ENCODE data around the gene HOXC9.

Gene HOXC9

DNA sequence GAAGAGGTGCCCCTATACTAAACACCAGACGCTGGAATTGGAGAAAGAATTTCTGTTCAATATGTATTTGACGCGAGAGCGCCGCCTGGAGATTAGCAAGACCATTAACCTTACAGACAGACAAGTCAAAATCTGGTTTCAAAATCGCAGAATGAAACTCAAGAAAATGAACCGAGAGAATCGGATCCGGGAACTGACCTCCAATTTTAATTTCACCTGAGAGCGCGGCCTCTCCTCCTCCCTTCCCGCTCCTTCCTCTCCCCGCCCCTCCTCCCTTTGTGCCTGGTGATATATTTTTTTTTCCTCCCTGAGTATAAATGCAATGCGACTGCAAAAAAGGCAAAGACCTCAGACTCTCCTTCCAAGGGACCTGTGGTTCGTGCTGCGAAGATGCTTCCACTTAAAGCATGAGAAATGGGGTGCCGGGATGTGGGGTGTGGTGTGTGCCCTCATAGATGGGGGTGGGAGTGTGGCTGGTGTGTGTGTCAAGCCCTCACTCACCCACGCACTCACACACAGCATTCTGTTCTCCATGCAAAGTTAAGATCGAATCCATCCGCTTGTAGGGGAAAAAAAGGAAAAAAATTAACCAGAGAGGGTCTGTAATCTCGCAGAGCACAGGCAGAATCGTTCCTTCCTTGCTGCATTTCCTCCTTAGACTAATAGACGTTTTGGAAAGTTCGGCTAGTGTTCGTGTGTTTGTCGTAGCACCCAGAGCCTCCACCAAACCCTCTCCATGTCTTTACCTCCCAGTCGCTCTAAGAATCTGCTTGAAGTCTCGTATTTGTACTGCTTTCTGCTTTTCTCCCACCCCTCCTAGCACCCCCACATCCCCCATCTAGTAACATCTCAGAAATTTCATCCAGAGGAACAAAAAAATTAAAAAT lies 10.5 kb upstream of the HOXC9 start:
- peak; percentile 76 for DNase-seq

DNA sequence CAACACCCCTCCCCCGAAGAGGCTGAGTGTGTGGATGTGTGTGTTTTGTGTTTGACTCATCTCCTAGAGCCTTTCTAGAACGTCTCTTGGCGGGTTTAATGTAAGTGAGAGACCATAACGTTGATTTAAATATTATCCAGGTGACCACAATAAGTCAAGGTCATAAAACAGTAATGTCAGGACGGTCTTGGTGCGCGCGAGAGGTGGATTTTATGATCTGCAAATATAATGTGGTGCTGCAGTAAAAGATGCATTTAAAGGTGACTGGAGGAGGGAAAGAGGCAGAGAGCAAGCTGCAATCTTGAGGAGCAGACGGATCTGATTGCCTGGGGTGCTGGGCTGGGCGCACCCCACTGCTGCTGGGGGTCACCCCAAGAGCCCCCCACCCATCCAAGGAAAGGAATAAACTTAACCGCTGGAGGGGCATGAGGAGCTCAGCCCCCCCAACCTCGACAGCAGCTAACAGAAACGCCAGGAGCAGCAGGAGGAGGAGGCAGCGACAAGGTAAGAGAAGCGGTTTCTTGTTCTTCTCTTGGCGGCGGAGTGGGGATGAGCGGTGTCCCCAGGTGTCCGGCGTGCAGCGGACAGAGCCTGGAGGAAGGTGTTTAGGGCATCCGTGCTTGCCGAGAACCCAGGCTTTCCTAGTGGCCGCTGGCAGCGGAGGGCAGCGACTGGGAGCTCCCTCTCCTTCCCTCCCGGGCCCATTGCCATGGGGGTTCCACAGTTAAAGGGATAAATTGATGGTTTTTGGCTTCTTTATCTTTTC lies 9.5 kb upstream of the HOXC9 start:
- no peak for DNase-seq

DNA sequence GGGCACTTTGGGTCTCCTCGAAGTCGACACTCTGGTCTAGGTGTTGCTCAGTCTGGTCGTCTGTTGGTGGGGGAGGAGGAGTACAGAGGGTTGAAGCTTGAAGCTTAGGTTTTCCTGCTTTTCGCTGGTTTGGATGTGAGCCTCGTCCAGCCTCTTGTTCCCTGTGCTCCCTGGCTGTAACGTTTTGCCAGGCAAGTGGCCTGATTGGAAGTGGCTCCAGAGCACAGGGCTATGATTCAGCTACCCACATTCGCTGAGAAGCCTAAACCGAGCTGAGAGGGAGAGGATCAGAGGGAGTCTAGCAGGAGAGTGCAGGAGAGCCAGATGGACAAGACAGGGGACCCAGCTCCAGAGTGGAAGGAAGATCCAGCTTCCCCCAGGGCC lies 8.9 kb upstream of the HOXC9 start:
- no peak for DNase-seq

DNA sequence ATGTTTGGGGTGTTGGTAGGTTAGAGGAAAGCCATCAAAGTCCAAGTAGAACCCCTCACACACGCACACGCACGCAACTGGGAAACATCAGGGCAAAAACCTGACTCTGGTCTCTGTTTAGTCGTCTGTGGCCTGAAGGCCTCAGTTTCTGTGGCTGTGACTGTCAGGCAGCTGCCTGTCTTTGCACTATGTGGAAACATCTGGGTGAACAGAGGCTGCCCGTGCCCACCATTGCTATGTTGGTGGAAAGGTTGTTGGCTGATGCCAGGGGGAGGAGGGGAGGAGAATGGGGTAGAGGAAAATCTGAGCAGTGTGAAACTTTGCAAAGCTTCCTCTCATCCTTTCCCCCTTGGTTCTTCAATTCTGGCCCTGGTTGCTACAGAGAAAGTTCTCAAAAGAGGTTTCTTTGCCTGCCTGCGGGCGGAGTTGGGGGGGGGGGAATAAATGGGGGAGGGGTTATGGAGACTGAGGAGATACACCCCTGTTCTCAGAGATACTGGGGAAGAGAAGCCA lies 7.5 kb upstream of the HOXC9 start:
- no peak for DNase-seq

DNA sequence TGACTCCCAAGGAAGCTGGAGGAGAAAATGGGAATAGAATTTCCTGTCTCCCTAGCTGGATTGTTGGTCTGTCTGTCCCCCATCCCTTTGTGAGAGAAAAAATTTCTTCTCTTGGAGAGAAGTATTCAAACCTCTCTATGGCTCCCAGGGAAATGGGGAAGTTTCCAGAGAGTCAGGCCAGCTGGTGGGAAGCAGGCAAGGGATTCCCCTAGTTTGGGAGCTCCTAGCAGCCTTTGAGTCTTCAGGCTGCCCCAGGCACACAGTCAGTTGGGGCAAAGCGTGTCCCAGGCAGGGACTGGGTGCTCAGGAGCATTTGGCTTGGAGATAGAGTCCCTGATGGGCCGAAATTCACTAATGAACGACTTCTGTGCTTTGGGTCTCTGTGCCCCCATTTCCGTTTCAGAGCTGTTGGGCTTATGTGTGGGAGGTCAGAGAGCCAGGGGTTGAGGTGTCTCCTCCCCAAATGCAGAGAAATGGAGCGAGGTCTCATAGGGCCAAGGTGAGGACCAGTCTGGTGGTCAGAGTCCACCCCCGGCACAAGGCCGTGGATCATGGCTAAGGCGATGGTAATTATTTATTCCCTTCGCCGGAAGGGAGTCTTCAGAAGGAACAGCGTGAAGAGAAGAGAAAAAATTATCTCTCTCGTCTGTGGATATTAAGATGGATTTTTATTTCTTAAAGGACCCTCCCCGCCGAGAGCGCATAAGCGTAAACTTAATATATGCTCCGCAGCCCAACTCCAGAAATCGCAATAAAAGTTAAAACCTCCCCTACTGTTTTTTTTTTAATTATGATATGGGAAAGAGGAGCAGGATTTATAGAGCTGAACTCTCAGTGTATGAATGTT lies 6.6 kb upstream of the HOXC9 start:
- no peak for DNase-seq

DNA sequence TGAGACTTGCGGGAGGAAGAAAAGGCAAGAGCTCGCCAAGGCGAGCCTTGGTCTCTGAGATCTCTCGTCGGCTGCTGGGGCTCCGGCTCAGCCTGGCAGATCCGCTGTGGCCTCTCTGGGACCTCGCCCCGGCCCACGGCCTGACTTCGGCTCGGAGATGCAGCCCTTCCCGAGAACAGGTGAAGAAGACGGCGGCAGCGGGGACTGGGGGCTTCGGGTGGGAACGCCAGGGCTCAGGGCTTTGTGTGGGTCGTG lies 6.0 kb upstream of the HOXC9 start:
- no peak for DNase-seq

DNA sequence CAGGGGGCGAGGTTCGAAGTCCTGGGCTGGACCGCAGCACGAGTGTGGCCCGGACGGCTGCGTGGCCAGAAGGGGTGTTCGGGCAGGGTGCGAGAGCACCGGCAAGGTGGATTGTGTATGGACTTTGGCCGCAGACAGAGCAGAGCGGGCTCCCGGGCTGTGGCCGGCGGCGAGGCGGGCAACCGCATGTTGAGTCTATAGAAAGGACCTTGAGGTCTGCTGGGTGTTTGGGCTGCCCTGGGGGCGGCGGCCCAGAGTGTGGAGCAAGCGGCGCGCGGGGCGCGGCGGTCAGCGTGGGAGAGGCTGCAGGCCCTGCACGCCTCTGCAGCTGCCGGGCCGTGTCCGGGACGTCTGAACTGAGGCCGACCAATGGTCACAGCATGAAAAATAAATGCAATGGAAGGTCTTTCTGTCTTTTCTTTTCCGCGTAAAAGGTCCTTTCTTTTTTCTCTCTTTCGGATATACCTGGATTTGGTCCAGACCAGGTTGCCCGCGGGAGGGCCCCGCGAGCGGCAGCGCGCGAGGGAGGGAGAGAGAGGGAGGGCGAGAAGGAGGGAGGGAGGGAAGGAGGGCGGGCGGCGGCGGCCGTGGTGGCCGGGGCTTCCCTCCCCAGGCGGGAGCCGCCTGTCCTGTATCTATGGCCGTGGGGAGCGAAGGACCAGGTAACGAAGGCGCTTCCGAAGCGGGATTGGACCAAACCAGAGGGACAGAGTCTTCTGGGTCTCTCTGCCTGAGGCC lies 5.5 kb upstream of the HOXC9 start:
- no peak for DNase-seq

DNA sequence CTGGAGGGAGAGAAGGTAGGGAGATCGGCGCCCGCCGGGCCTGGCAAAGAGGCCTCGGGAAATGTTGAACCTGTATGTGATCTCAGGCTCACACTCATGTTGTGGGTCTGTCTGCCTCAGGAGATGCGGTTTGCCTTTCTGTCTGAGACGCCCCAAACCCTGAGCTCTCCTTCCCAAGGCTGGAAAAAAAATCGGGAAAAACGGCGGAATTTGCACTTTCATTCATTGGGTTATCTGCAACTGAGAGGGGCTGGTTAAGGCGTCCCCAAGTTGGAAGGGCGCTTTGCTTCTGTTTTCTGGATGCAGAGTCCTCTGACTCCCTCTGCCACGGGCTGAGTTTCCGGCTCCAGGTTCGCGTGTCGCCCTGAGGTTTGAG lies 5.0 kb upstream of the HOXC9 start:
- DNase-seq: no peak

DNA sequence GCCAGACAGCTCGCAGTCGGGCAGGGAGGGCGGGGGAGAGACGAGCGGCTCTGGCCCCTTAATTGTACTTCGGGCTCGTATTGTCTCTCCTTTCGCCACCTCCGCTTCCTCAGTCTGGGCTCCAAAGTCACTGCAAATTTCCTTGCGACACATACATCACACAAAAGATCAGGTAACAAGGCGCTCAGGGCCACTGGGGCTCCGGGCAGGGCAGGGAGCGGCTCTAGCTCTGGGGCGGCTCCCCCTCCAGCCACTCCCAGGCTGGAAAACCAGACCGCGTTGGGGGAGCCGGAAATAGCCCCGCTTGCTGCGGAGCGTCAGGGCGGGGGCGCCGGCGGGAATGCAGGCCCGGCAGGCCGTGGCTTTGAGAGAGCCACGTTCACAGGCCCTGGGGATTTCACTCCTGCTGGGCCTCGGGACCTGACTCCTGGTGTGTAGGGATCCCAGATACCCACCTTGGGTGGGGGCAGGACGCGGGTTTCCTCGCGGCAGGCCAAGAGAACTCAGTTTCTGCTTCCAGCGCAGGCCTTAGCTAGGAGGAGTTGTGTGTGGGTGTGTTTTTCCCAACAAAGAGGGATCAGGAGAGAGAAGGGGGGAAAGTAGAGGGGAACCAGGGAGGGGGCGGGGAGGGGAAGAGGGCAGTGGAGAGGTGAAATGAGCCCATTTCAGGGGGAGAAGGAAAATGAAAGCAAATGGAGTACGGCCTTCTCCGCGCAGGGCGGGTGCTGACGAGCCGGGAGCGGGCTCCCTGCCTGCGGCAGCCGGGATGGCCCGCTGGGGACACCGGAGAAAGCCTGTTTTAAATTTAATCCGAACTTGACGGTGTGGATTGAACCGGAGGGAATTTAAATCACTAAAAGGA lies 4.4 kb upstream of the HOXC9 start:
- no peak for DNase-seq

DNA sequence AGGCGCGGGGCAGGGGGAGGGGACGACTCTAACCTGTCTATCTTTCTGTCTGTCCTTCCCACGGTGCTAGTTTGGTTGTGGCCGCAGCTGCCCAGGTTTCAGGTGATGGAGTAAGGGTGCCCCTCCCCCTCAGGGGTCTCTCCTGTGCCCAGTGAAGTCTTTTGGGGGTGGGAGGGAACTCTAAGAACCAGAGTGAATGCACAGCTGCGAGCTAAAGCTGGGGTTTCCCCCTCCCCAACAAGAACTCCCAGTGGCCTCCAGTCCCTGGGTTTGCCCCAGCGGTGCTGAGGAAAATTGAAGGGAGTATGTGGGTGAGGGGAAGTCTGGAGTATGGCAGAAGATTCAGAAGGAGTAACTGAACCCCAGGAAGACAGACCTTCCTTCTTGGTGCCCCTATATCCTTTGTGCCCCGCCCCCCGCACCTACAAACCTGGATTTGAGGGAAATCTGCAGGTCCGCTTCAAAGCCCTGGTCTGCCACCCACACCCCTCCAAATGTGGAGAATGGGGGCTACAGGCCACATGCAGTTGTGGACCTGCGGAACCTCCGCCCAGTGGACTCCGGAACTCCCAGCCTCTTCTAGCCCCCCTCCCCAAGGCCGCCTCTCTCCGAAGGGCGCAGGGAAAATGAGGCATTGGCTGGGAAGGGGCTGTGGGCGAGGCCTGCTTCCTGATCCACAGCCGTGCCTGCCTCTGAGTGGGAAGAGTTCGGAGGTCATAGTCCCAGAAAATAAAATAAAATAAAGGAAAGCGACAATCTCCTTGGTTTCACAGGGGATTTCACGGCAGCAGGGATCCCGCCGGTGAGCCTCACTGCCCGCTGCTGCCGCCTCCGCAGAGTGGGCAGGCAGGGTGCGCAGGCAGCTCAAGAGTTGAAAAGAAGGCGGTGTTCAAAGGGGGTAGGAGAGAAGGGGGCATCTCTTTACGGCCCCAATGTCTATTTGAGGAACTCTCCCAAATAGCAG lies 3.4 kb upstream of the HOXC9 start:
- DNase-seq: no peak

DNA sequence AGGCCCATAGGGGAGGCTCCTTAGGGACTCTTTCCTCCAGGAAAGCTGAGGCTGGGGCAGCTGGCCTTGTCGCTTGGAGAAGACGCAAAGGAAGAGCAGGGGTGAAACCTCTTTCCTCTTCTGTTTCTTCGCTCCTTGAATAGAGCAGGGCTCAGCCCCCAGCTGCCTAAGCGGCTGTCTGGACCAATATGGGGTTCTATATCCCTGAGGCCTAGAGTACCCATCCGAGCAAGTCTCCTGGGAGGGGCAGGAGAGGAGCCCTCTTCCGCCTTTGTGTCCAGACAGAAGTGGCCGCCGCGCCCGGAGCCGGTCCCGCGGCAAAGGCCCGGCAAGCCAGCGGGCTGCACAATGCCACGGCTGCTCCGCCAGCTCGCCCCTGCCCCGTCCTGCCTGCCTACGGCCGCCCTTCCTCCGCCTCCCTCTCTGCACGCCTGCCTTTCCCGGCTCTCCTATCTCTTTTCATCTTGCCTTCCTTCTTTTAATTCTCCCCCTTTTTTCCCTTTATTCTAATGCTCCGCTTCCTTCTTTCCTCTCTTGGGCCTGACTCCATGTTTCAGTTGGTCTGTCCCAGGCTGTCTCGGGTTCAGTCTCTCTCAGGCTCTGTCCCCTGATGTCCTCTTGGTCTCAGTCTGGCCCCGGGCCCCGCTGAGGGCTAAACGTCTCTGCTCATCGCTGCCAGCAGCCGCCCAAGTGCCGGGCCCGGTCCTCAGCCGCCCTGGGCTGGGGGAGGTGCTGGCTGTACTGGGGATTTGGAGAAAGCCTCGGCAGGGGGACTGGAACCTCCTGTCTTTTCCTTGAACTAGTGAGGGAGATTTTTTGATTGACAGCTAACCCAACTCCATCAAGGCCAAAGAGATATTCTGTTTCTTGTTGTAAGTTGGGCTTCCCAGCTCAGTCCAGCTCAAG lies 2.5 kb upstream of the HOXC9 start:
- DNase-seq: no peak

DNA sequence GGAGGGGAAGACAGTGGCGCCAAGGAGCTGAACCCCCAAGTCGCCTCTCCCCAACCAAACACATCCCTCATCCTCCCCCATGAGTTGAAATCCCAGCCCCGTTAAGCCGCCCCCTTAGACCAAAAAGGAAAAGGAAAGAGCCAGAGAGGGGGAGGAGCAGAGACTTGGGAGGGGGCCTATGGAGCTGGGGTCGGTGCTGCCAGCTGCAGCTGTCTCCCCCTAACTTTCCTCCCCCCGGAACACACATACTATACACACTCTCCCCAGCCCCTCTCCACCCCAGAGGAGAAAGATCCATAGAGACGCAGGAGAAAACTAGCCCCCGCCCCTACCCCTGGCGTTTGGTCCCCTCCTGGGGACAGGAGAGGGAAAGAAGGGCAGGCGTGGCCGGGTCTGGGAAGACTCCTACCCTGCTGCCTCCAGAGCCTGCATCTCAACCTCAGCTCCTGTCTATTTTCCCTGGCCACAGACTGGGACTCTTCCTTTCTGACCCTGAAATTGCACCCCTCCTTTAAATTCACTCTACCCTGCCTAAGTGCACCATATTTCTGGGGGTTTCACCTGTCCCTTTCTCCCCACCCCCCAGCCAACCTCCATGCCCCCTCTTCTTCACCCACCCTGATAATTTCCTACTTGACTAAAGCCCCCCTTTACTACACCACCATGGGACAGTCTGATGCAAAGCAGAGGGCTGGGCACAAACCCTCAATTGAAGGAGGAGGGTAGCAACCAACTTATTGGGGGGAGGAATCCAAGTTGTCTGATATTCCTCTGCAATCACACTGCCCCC lies 1.7 kb upstream of the HOXC9 start:
- no peak for DNase-seq

DNA sequence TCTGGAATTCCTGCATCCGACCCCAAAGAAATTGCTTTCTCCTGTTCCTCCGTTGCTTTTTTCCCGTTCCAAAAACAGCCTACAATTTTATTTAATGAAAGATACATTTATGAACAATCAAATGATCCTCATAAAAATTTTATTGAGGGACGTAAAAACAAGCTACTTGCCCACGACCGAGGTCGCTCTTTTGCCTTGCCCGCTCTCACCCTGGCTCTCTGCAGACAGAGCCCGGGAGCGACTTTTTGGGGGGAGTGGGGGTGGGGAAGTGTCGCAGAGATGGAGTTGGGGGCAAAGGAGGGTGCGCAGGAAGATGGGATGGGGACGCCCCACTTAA lies 1.1 kb upstream of the HOXC9 start:
- no peak for DNase-seq

DNA sequence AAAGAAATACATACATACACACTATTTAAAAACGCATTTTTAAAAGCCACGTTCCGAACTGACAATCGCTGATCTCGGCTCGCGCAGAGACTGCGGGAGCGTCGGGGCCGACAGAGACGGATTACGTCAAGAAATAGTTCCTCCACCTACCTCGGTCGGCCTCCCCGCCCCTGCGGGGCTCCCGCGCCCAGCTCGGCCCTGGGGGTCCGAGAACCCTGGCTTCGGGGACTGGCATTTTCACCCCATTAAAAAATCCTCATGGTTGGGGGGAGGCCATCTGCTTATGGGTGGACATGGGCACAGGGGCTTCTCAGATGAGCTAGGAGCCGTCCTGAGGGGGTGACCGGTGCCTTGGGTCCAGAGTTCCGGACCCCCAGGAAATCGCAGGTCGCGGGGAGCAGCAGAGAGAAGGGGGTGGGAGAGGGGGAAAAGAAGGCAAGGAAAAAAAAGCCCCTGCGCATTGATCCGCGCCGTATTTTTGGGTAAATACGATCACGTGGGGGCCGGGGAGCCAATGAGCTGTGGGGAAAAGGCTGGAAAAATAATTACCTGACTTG lies 324 bp upstream of the HOXC9 start:
- DNase-seq: no peak

DNA sequence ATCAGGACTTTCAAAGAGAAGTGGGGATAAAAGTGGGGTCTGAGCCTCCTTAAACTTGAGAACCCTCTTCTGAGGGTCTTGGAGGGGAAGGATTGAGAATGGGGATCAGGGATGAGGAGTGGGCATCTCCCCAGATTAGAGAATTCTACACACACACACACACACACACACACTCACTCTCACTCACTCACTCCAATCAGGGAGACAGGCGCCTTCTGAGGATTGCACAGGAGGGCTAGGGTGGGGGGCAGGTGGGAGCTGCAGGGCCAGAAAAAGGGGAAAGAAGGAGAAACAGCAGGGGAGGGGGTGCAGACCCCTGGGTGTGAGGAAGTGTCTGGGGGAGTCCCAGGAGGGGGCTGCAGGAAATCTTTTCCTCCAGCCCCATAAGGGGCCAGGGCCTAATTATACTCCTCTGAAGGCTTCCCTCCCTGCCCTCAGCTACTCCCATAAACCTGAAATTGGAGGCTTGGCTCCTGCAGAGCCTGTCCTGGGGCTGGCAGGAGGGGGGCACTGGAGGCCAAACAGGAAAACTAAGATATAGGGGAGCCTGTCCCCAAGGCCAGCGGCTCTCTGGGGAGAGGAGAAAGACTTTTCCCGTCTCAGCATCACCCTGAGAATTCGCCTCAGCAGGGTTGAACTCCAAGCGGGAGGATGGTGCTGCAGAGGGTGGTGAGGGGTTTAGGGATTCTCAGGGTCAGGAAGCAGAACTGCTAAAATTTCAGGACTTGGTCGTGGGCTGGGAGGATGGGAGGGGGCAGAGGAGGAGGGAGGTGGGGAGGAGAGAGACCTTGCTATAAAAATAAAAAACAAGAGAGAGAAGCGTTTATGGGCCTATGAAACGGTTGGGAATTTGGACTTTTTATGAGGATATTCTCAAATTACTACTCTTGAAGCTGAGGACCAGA lies 1.6 kb downstream of the HOXC9 start:
- no peak for DNase-seq

DNA sequence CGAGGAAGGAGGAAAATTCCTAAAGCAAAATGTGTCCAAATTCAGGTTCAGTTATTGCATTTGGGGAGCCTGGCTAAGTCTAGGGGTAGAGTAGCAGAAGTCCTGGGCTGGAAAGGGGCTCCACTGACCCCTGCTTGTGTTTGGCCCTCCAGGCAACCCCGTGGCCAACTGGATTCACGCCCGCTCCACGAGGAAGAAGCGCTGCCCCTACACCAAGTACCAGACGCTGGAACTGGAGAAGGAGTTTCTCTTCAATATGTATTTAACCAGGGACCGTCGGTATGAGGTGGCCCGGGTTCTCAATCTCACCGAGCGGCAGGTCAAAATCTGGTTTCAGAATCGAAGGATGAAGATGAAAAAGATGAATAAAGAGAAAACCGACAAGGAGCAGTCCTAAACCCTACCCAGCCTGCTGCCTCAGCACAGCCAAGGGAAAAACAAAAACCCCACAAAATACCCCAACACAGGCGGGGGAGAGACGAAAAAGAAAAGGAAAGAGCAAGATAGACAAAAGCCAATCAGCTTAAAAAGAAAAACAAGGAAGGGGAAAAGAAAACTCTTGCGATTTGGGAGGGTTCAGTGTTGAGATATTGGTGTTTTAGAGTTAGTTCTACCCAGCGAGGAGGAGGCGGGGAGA lies 2.4 kb downstream of the HOXC9 start:
- DNase-seq: no peak

DNA sequence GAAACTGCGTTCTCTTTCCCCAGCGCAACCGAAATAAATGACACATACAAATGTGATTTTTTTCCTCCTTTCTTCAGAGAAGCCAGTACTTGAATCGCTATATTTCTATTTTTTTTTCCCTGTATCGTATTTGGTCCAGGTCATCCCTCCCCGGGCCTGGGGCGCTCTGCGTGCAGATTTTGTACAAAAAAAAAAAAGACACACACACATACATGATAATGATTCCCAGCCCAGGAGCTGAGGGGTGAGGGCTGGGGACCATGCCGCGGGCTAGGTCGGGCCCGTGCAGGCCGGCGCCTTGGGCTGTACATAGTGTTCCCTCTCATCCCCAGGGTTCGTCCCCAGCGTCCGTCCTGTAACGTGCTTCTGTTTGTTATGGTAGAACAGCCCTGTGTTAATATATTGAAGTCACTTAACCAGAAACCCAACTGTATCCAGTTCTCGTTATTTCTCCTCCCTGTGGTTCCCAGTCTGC lies 3.0 kb downstream of the HOXC9 start:
- no peak for DNase-seq

Measured in hematopoietic multipotent progenitor cell treated with erythropoietin and hydrocortisone succinate and interleukin-3 and kit ligand, for 4 days (in vitro differentiated cells).